GM21381 (cell line): Measurements from ENCODE around the gene FAM149B1.

Source experiments
- ATAC-seq: cut with Tn5 transposase; IDR thresholded peaks from one replicate; pipeline ENCODE4 v1.9.1; 2021; ENCODE audit warnings: mild to moderate bottlenecking, moderate library complexity; ENCODE audit not compliant: unreplicated experiment

The FAM149B1 gene

DNA sequence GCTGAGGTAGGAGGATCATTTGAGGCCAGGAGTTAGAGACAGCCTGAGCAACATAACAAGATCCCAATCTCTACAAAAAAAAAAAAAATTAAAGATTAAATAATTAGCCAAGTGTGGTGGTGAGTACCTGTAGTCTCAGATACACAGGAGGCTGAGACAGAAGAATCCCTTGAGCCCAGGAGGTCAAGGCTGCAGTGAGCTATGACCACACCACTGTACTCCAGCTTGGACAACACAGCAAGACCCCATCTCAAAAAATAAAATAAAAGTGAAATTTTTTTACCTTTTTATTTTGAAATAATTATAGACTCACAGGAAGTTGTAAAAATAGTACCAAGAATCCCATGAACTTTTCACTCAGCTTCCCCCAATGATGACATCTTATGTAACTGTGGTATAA, 4.9 kb downstream of the FAM149B1 start:
- no peak for ATAC-seq

DNA sequence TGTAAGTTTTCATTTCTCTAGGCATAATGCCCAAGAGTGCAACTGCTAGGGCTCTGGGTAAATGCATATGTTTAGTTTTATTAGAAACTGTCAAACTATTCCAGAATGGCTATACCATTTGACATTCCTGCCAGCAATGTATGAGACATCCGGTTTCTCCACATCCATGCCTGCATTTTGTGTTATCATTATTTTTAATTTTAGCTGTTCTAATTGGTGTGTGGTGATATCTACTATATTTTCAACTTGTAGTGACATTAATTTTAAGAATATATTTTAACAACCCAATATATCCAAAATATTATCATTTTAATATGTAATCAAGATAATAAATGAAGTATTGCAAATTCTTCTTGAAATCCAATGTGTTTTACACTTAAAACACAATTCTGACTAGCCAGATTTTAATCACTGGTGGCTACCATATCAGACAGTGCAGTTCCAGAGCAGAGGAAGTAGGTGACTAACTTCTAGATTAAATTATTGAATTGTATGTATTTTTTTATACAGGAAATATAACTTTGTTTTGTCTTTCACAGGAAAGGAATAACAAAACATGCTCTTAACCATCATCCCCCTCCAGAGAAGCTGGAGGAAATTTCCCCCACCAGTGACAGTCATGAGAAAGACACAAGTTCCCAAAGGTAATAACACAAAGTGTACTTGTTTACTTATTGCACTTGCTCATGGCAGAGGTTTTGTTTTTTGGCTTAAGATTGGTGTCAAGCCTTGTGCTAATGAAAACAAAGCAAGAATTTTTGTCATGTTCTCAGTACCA, 6.4 kb downstream of the FAM149B1 start:
- no peak for ATAC-seq

DNA sequence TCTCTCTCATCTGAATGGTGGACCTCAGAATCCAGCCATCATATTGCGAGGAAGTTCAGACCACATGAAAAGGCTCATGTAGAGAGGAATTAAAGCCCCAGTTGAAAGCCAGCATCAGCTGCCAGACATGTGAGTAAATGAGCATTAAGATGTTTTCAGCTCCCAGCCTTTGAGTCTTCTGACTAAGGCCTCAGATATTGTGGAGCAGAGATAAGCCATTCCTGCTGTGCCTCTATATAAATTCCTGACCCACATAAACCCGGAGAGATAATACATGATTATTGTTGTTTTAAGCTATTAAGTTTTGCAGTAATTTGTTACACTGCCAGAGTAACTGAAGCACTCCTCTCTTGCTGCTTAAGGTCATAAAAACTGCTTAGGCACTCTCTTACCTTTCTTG, 14.6 kb downstream of the FAM149B1 start:
- ATAC-seq: no peak

DNA sequence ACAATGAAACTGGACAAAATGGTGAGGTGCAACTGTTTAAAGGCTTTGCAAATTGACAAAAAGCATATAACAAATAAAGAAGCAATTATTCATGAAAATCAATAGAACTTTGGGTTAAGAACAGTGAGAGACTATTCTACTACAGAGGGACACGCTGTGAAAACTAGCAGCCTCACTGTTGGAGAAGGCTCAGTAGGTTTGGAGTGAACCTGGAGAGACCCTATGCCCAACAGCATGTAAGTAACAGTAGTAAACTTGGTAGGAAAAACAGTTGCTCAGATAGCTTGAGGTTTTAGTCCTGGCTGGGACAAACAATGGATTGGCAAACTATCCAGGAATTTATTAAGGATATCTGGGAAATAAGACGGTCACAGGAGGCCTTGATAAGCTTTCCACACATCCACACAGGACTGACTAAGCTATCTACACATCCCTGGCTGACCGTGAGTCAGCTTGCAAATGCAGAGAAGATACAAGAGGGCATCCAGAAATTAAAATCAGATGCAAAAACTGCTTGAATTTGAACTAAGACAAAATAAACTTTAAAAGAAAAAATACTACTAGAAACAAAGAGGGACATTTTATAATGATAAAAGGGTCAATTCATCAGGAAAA, 15.9 kb downstream of the FAM149B1 start:
- ATAC-seq: no peak

DNA sequence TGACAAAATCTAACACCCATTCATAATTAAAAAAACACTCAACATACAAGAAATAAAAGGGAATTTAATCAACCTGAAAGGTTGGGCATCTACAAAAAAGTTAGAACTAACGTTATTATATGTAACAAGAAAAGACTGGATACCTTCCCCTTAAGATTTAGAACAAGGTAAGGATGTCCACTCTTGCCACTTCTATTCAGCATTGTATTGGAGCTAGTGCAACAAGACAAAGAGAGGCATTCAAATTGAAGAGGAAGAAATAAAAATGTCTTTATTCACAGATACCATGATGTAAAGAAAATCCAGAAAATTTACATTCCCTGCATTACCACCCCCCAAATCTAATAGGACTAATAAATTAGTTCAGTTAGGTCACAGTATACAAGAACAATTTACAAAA, 18.3 kb downstream of the FAM149B1 start:
- ATAC-seq: no peak

DNA sequence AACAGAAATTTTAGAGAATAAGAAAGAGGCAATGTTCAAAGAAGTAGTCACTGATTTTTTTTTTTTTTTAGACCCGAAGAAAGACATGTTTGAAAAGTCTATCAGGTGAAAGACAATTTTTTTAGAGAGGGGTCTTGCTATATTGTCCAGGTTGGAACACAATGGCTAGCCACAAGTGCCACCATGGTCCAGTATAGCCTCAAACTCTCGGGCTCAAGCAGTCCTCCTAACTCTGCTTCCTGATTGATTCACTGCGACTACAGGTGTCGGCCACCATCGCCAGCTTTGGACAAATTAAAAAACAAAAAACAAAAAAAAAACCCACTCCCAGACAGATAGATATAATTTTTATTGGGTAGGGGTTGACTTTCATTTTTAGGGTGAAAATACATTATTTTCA, 22.3 kb downstream of the FAM149B1 start:
- no peak for ATAC-seq

DNA sequence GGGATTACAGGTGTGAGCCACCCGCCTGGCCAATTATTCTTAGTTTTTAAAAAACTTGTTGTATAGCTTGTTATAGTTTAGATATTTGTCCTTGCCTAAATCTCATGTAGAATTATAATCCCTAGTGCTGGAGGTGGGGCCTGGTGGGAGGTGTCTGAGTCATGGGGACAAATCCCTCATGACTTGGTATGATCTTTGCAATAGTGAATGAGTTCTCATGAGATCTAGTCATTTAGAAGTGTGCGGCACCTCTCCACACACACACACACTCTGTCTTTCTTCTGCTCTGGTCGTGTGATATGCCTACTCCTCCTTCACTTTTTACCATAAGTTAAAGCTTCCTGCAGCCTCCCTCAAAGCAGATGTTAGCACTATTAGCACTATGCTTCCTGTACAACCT, 37.2 kb downstream of the FAM149B1 start:
- no peak for ATAC-seq

DNA sequence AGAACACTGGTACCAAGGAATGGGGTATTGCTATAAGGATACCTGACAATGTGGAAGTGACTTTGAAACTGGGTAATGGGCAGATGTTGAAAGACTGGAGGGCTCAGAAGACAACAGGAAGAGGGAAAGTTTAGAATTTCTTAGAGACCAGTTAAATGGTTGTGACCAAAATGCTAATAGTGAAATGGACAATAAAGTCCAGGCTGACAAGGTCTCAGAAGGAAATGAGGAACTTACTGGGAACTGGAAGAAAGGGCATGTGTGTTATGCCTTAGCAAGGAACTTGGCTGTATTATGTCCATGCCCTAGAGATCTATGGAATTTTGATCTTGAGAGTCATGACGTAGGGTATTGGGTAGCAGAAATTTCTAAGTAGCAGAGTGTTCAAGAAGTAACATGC, 38.0 kb downstream of the FAM149B1 start:
- ATAC-seq: no peak

DNA sequence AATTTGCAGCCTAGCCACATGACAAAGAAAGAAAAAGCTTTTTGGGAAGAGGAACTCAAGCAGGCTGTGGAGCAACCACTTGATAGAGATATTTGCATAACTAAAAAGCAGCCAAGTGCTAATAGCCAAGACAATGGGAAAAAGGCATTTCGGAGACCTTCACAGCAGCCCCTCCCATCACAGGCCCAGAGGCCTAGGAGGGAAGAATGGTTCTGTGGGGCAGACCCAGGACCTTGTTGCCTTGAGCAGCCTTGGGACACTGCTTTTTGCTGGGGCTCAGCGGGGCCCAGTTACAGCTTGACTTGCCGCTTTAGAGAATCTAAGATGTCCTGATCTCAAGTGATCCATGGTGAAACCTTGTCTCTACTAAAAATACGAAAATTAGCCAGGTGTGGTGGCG, 38.5 kb downstream of the FAM149B1 start:
- no peak for ATAC-seq

DNA sequence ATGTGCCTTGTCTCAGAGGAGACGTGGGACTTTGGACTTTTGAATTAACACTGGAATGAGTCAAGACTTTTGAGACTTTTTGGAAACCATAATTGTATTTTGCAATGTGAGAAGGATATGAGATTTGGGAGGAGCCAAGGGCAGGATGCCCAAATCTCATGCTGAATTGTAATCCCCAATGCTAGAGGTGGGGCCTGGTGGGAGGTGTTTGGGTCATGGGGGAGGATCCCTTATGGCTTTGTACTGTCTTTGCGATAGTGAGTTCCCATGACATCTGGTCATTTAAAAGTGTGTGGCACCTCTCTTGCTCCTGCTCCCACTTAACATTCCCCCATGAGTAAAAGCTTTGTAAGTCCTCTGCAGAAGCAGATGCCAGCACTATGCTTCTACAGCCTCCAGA, 40.0 kb downstream of the FAM149B1 start:
- no peak for ATAC-seq

DNA sequence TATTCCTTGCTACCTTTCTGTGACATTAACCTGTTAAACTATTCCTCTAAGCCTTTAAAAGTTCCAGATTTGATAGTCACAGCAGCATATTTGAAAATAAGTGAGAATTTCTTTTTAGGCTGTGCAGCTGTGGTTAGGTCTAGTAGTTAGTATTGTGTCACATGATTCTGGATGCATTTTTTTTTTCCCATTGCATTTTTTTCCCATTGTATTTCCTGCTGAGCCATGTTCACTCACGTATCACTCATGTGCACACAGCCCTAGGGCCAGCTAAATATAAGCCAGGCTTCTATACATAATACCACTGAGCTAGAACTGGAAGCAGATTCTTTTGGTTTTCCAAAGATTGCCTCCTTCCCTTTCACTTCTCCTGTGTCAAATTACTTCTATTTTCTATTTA, 41.8 kb downstream of the FAM149B1 start:
- no peak for ATAC-seq

DNA sequence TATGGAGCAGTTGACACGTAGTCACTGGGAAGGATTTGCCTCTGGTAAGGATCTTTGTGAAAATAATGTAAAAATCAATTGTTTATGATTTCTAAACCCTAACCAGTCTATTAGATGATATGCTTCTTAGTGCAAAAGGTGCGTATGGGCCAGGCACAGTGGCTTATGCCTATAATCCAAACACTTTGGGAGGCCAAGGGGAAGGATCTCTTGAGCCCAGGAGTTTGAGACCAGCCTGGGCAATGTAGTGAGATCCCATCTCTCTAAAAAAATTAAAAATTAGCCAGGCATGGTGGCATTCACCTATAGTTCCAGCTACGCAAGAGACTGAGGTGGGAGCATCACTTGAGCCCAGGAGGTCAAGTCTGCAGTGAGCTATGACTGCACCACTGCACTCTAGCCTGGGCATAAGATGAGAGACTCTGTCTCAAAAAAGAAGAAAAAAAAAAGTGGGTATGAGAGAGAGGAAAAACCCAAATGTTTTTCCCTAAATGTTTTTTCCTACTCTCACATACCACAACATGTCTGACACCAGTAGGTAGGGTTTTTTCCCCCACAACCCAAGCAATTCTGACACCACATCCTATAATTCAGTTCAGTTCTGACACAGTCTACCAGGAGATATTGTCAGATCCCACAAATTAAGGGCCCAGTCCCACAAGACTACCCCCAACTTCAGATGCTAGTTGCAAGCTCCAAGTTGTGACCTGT, 42.6 kb downstream of the FAM149B1 start:
- ATAC-seq: no peak

DNA sequence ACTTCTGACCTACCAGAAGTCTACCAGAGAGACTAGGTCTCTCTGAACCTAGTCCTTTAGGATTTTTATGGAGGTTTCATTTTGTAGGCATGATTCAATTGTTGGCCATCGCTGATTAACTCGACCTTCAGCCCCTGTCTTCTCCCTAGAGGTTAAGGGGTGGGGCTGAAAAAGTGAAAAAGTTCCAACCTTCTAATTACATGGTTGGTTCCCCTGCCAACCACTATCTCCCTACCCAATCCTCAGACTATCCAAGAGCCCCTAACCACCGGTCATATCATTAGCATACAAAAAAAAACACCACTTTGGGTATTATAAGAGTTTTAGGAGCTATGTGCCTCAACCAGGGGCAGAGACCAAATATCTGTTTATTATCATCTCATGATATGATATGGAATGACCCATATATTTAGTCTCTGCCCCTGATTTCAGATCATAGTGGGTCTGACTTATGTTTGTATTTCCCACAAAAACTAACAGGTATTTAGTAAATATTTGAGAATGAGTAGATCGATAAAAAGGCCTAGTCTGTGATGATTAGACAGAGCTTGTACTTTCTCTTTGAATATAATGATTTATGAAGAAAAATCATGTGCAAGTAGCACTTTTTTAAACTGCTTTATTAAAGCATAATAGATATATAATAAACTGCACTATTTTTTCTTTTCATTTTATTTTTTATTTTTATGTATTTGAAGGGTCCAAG, 43.3 kb downstream of the FAM149B1 start:
- no peak for ATAC-seq

DNA sequence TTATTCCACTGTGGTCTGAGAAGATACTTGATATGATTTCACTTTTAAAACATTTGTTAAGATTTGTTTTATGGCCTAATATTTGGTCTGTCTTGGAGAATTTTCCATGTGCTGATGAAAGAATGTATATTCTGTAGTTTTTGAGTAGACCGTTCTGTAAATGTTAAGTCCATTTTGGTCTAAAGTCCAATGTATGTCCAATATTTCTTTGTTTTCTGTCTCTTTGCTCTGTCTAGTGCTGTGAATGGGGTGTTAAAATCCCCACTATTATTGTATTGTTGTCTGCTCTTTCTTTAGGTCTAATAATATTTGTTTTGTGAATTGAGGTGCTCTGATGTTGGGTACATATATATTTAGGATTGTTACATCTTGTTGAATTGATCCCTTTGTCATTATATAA, 47.8 kb downstream of the FAM149B1 start:
- ATAC-seq: no peak

DNA sequence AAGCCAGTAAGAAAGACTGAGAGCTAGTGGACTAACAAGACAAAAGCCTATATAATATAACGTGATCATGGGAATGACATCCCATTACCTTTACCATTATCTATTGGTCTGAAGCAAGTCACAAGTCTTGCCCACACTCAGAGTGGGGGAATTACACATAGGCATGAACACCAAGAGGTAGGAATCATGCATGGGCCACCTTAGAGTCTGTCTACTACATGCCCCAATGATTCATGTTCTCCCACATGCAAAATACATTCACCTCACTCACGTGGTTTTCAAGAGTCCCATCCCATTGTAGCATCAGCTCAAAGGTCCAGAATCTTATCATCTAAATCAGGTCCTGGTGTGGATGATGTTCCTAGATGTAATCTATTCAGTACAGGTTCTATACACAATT, 49.7 kb downstream of the FAM149B1 start:
- no peak for ATAC-seq

DNA sequence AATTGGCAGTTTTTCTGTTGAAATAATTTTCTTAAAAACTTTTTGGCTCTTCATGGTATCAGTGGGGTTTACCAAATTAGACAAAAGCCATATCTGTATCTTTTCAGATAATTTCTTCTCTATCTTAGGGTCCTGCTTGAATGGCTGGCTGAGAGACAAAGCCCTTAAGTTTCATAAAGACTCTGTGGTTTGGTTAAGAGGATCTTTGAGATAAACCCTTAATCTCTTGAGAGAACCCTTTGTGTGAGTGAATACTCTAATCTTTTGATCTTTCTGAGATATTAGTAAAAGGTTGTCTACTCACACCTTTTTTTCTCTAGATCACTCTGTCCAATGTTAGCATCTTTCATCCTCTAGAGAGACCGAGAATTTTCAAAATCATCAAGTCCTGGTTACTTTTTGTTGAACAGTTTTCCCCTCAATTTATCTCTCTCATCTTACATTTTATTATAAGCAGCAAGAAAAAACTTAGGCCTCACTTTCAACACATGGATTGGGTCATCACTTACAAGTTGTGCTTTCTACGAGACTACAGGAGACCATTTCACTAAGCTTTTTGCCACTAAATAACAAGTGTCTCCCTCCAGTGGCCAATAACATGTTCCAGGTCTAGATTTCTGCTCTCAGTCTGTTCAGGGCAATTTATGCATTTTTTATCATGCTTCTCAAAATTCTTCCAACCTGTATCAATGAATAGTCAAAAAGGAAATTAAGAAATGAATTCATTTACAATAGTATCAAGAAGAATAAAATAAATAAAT, 50.7 kb downstream of the FAM149B1 start:
- no peak for ATAC-seq

DNA sequence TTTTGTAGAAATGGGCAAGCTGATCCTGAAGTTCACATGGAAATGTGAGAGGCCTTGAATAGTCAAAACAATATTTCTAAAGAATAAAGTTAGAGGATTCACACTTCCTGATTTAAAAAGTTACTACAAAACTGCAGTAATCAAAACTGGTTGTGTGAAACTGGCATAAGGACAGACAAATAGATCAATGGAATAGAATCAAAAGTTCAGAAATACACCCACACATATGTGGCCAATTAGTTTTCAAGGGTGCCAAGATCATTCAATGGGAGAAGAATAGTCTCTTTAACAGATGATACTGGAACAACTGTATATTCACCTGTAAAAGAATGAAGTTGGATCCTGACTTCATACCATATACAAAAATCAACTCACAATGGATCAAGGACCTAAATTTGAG, 51.5 kb downstream of the FAM149B1 start:
- no peak for ATAC-seq

DNA sequence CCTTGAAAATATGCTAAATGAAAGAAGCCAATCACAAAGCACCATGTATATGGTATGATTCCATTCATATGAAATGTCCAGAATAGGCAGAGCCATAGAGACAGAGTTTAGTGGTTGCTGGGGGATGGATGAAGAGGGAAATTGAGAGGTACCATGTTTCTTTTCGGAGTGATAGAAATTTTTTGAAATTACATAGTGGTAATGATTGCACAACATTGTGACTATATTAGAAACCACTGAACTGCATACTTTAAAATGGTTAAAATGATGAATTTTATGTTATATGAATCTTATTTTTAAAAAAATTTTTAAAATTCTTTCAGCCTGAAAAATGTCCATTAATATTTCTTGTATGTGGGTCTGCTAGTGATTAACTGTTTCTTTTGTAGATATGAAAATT, 53.1 kb downstream of the FAM149B1 start:
- ATAC-seq: no peak

DNA sequence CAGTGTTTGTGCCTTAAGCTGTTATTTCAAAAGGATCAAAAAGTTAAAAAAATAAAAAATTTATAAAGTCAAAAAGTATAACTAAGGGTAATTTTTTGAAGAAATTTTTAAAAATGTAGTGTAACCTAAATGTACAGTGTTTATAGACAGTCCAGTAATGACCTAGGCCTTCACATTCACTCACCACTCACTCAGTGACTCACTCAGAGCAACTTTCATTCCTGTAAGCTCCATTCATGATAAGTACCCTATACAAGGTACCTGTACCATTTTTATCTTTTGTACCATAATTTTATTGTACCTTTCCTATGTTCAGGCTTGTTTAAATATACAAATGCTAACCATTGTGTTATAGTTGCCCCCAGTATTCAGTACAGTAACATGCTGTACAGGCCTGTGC, 57.6 kb downstream of the FAM149B1 start:
- no peak for ATAC-seq

DNA sequence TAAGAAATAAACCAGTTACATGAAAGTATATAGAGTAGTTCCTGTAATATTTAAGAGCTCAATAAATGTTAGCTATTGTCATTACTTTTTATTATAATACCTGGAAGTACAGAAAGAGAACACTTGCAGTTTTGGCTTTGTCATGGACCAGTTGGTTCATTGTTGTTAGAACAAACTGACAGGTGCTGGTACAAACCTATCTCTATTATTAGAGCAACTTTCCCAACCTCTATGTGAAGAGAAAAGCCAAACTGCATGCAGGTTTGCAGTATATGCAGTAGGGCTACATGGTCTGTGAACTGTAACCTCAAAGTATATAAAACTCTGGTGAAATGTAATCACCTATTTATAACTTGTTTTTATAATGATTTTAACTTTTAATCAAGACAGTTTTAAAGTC, 58.7 kb downstream of the FAM149B1 start:
- no peak for ATAC-seq

DNA sequence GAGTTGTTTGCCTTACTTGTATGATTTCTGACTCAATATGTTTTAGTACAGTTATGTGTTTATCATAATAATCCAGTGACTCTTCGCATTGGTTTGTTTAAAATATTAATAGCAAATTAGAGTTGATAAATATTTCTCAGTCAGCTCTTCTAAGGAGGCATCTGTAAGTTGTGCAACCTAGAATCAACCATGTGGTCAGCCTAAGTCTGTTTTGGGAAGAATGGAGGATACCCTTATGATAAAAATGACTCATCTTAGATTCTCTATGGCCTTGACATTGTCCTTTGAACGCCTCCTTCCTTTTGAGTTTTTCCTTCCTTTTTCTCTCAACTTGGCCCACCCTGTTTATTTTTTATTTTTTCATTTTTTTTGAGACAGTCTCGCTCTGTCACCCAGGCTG, 60.3 kb downstream of the FAM149B1 start:
- no peak for ATAC-seq
